GM12873 (cell line): Measurements from ENCODE around the gene SLC6A19.

Experiments used
- CTCF ChIP-seq: IDR thresholded peaks from 2 replicates; pipeline ENCODE4 v1.5.1; 2012; ENCODE audit warnings: low read depth, mild to moderate bottlenecking, moderate library complexity, low read length, control low read depth; ENCODE audit not compliant: insufficient read depth; ENCODE audit errors: missing control alignments

The SLC6A19 gene

DNA sequence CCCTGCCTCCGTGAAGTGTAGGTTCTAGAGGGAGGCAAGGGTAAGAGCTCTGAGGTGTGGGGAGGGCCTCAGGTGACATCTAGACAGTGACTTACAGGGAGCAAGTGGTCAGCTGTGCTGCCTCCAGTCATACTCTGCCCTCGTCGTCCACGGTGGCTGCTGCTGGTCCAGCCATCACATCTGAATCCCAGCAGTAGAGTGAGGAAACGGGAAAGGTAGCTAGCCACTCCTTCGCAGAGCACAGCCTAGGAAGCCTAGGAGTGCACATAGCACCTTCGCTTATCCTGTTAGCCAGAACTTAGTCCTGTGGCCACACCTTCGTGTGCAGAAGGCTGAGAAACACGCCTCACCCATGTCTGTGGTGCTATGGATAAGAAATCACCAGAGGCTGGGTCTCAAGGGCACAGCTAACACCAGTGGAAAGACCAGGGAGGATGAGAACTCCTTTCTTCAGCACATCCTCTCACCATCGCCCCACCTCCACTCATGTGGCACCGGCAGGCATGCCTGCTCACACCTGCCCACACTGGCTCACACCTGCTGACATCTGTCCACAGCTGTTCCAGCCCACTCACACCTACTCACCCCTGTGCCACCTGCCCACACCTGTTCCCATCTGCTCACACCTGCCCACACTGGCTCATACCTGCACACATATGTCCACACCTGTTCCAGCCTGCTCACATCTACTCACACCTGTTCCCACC is 44.5 kb upstream of the SLC6A19 start:
- no peak for TF ChIP-seq CTCF

DNA sequence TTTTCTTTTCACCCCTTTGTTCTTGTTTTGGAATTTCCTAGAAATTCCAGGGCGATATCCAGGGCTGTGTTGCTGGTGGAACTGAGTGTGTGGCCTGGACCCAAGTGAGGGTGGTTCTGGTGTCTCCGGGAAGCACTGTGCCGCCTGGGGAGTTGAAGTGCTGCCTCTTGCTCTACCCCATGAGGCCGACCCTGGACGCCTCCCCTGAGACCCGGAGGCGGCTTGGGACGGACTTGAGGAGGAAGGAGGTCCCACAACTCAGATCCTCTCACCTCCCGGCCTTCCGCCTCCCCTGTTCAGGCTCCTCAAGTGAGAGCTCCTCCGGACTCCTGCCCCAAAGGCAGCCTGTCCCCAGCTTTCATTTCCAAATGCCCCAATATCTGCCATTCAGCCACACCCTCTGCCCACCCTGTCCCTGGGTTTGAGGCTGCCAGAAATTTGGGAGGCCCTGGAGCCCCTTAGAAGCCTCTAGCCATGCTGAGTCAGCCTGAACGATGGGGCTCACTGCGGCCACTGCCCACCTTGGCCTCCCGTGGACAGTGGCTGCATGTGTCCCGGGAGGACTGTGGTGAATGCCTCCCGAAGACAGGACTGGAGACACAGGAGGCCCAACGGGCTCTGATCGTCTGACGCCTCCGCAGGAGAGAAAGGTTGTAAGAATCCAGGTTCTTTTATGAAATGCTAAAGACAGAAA is 42.6 kb upstream of the SLC6A19 start:
- no peak for TF ChIP-seq CTCF

GRCh38 chr5:1159341-1159675 is 42.1 kb upstream of the SLC6A19 start:
- no peak for TF ChIP-seq CTCF

GRCh38 chr5:1159774-1160406 is 41.5 kb upstream of the SLC6A19 start:
- no peak for TF ChIP-seq CTCF

DNA sequence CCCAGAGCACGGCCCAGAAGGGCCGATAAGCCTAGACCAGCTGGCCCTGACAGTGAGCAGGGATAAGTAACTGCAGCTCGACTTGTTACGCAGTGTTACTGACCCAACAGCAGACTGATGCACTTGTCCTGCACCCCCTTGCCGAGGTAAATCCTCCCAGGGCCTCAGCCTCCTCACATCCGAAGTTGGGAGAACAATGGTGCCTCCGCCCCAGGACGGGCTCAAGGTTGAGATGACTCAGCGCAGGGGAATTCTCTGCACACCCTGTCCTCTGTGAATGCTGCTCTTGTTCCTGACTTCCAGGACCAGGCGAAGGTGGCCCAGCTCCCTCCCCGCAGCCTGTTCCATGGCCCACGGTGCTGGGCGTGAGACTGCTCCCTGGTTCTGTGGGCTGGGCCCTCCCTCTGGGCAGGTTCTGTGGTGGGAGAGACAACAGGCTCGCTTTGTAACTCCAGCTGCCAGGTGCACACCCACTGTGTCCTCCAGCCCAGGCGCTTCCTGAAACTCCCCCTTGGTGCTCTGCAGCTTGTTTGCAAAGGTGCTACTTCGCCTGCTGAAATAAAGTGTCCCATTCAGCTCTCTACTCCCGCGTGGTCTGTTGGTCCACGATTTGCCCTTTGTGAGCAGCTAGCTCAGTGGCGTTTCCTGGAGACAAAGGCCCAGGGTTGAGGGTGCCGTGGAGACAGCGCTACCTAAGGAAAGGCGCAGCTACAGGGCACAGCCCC is 40.1 kb upstream of the SLC6A19 start:
- no peak for TF ChIP-seq CTCF

DNA sequence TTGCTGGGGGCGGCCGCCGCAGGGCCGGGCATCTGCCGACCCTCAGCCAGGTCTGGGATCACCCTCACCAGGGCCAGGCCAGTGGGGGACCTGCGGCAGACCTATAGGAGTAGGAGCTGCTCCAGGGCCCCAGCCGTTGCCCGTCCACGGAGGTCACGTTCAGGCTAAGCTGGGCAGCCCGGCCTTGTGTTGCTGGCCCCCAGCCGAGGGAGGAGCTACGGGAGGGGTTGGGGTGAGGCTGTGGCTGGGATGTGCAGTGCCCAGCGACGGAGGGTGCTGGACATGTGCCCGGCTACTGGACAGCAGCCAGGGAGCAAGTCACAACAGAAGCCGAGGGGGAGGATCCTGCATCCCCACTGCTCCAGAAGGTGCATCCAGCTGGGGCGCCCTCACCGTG is 39.6 kb upstream of the SLC6A19 start:
- no peak for TF ChIP-seq CTCF

GRCh38 chr5:1162276-1162675 is 39.1 kb upstream of the SLC6A19 start:
- TF ChIP-seq CTCF = no peak
